DOHH2 (cell line): ENCODE data around the gene IFT74.

Experiments
- EZH2phosphoT487 ChIP-seq: fragments of 200-600 bp; sonication (generic); IDR thresholded peaks from 2 replicates; pipeline ENCODE4 v1.6.1; 2017; ENCODE audit warnings: borderline replicate concordance, mild to moderate bottlenecking, antibody characterized with exemption, low read length, moderate library complexity, mixed read lengths
- TF ChIP-seq, protein P1 (sequence below): fragments of 200-600 bp; sonication (generic); IDR thresholded peaks from one replicate; pipeline ENCODE4 v1.5.1; 2014; ENCODE audit warnings: antibody characterized with exemption, mild to moderate bottlenecking, low read depth, low read length; ENCODE audit not compliant: poor library complexity, severe bottlenecking

DNA sequence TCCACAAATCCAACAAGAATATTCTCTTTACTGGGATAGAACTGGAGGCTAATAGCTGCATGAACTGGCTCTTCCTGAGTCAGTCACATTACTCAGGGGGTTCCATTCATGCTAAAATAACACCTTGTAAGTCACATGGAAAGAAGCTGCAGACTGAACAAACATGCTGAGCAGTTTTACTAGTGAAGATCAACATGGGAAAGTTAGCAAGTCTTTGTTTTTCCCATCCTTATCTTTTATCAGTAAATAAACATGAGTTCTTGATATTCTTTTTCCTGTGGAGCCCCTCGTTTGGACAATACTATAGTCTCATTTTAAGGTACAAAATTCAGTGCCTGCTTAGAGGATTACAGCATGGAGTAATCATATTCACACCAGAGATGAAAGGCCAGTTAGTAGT is 109.1 kb downstream of the IFT74 start:
- TF ChIP-seq, protein P1, sequence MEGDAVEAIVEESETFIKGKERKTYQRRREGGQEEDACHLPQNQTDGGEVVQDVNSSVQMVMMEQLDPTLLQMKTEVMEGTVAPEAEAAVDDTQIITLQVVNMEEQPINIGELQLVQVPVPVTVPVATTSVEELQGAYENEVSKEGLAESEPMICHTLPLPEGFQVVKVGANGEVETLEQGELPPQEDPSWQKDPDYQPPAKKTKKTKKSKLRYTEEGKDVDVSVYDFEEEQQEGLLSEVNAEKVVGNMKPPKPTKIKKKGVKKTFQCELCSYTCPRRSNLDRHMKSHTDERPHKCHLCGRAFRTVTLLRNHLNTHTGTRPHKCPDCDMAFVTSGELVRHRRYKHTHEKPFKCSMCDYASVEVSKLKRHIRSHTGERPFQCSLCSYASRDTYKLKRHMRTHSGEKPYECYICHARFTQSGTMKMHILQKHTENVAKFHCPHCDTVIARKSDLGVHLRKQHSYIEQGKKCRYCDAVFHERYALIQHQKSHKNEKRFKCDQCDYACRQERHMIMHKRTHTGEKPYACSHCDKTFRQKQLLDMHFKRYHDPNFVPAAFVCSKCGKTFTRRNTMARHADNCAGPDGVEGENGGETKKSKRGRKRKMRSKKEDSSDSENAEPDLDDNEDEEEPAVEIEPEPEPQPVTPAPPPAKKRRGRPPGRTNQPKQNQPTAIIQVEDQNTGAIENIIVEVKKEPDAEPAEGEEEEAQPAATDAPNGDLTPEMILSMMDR, result no peak
- no peak for TF ChIP-seq EZH2phosphoT487
